SK-N-SH (cell line): ENCODE results near the gene SBF2. TPM values are rescaled to one million over a fixed set of nuclear protein-coding genes. Genes with fewer than 3 reads are reported as not detected.

Experiments
- CTCF ChIA-PET: fragments of 300-600, 350-600 bp; formaldehyde crosslinking; extraction: SDS; loops from one replicate; lab custom pipeline; 2021; lab: Yijun Ruan, JAX
- POLR2A ChIA-PET: fragments of 350-600 bp; sonication (Branson Sonifier 250); formaldehyde crosslinking; extraction: SDS; loops from one replicate; lab custom pipeline; 2020; ENCODE audit warnings: antibody characterized with exemption, inconsistent platforms; lab: Yijun Ruan, JAX
- DNase-seq: peaks from one replicate; pipeline ENCODE4 v3.0.0; 2012
- H2AFZ ChIP-seq: fragments of 200-600 bp; sonication (generic); 2 replicates; pipeline ENCODE4 v1.8.1; 2016; ENCODE audit warnings: antibody characterized with exemption, mild to moderate bottlenecking, low read depth
- H3F3A ChIP-seq: fragments of 200-600 bp; sonication (generic); replicated peaks from 2 replicates; pipeline ENCODE3; 2016; ENCODE audit warnings: antibody characterized with exemption, mild to moderate bottlenecking; ENCODE audit not compliant: insufficient read depth
- H3K27ac ChIP-seq, 2 experiments: fragments of 200-500 bp in 1 of 2; fragments of 200-600 bp in 1 of 2; sonication (Bioruptor generic) in 1 of 2; sonication (generic), shearing (Covaris generic) in 1 of 2; 2 replicates each; pipeline versions ENCODE4 v1.5.1 to v1.6.1; 2014 to 2016; ENCODE audit warnings: low read depth in 2 of 2, inconsistent platforms in 1 of 2, low read length in 1 of 2, mild to moderate bottlenecking in 1 of 2, mixed read lengths in 1 of 2
- H3K27me3 ChIP-seq: fragments of 200-600 bp; sonication (generic), shearing (Covaris generic); 2 replicates; pipeline ENCODE4 v1.6.1; 2016; ENCODE audit warnings: mixed run types; ENCODE audit not compliant: insufficient read depth
- H3K36me3 ChIP-seq, 2 experiments: fragments of 200-500 bp in 1 of 2; fragments of 200-600 bp in 1 of 2; sonication (Bioruptor generic) in 1 of 2; sonication (generic) in 1 of 2; replicated peaks in 1 of 2; 2 replicates each; pipeline versions ENCODE3 to v1.5.1; 2014 to 2016; ENCODE audit warnings: low read length in 1 of 2, mild to moderate bottlenecking in 1 of 2; ENCODE audit not compliant: insufficient read depth in 2 of 2, control insufficient read depth in 1 of 2
- H3K4me1 ChIP-seq, 2 experiments: fragments of 200-500 bp in 1 of 2; fragments of 200-600 bp in 1 of 2; sonication (Bioruptor generic) in 1 of 2; sonication (generic), shearing (Covaris generic) in 1 of 2; 2 replicates each; pipeline versions ENCODE4 v1.5.1 to v1.6.1; 2014 to 2016; ENCODE audit warnings: low read depth in 1 of 2, low read length in 1 of 2, mixed run types in 1 of 2; ENCODE audit not compliant: insufficient read depth in 2 of 2, control insufficient read depth in 1 of 2
- H3K4me2 ChIP-seq: fragments of 200-600 bp; sonication (generic), shearing (Covaris generic); 2 replicates; pipeline ENCODE4 v1.6.1; 2017; ENCODE audit warnings: mixed run types
- H3K4me3 ChIP-seq, 2 experiments: fragments of 200-500 bp in 1 of 2; fragments of 200-600 bp in 1 of 2; sonication (Bioruptor generic) in 1 of 2; sonication (generic), shearing (Covaris generic) in 1 of 2; 2 replicates each; pipeline versions ENCODE4 v1.5.1 to v1.8.1; 2014 to 2016; ENCODE audit warnings: low read depth in 2 of 2, inconsistent platforms in 1 of 2, low read length in 1 of 2, mild to moderate bottlenecking in 1 of 2, mixed read lengths in 1 of 2, moderate library complexity in 1 of 2
- H3K79me2 ChIP-seq: fragments of 200-600 bp; sonication (generic); 2 replicates; pipeline ENCODE4 v1.8.1; 2017; ENCODE audit warnings: mild to moderate bottlenecking; ENCODE audit not compliant: insufficient read depth
- H3K9ac ChIP-seq: fragments of 200-600 bp; sonication (generic); 2 replicates; pipeline ENCODE4 v1.6.1; 2017; ENCODE audit warnings: mixed run types
- H3K9me2 ChIP-seq: fragments of 200-600 bp; sonication (generic); 2 replicates; pipeline ENCODE4 v1.6.1; 2017; ENCODE audit warnings: mixed run types
- H3K9me3 ChIP-seq: fragments of 200-600 bp; sonication (generic); 2 replicates; pipeline ENCODE4 v1.6.1; 2017; ENCODE audit warnings: mixed run types, mild to moderate bottlenecking, moderate library complexity
- H4K20me1 ChIP-seq: fragments of 200-600 bp; sonication (generic); 2 replicates; pipeline ENCODE4 v1.6.1; 2017; ENCODE audit warnings: mild to moderate bottlenecking, mixed run types; ENCODE audit not compliant: insufficient read depth
- CTCF ChIP-seq: fragments of 200-600 bp; sonication (generic); IDR thresholded peaks from 2 replicates; pipeline ENCODE4 v1.6.1; 2017; ENCODE audit warnings: antibody characterized with exemption, mild to moderate bottlenecking, moderate library complexity
- ELF1 ChIP-seq: IDR thresholded peaks from 2 replicates; pipeline ENCODE4 v1.4.0; 2012
- EP300 ChIP-seq, 2 experiments: IDR thresholded peaks; 2 replicates each; pipeline versions ENCODE4 v1.4.0 to v1.6.1; 2012; ENCODE audit warnings: borderline replicate concordance in 1 of 2, low read depth in 1 of 2, low read length in 1 of 2
- FOSL2 ChIP-seq: IDR thresholded peaks from 2 replicates; pipeline ENCODE4 v1.4.0; 2012; ENCODE audit warnings: low read depth, mild to moderate bottlenecking, moderate library complexity, borderline replicate concordance
- FOXJ3 ChIP-seq: sonication (generic); formaldehyde crosslinking; IDR thresholded peaks from 2 replicates; pipeline ENCODE4 v1.5.1; 2020; ENCODE audit warnings: mild to moderate bottlenecking, missing genetic modification reagents
- FOXM1 ChIP-seq: IDR thresholded peaks from 2 replicates; pipeline ENCODE4 v1.4.0; 2012; ENCODE audit warnings: low read depth, mild to moderate bottlenecking
- GABPA ChIP-seq: IDR thresholded peaks from 2 replicates; pipeline ENCODE4 v1.4.0; 2012; ENCODE audit warnings: low read depth, mild to moderate bottlenecking
- GATA2 ChIP-seq: sonication (generic); formaldehyde crosslinking; IDR thresholded peaks from 2 replicates; pipeline ENCODE4 v1.5.0; 2020; ENCODE audit warnings: mild to moderate bottlenecking, missing genetic modification reagents
- IRF3 ChIP-seq: fragments of 150-350 bp; IDR thresholded peaks from 2 replicates; pipeline ENCODE4 v1.6.1; 2016; ENCODE audit warnings: mild to moderate bottlenecking, low read depth, low read length
- JUND ChIP-seq: IDR thresholded peaks from 2 replicates; pipeline ENCODE4 v1.4.0; 2012
- MAX ChIP-seq: IDR thresholded peaks from 2 replicates; pipeline ENCODE4 v1.4.0; 2012; ENCODE audit warnings: low read depth
- MEF2A ChIP-seq: IDR thresholded peaks from 2 replicates; pipeline ENCODE4 v1.4.0; 2012; ENCODE audit warnings: low read depth, borderline replicate concordance
- MXI1 ChIP-seq: IDR thresholded peaks from 2 replicates; pipeline ENCODE4 v1.6.1; 2012; ENCODE audit warnings: mild to moderate bottlenecking, low read depth, low read length, improper control_type of control experiment
- NFIC ChIP-seq: IDR thresholded peaks from 2 replicates; pipeline ENCODE4 v1.4.0; 2012; ENCODE audit warnings: borderline replicate concordance
- NRF1 ChIP-seq: IDR thresholded peaks from 2 replicates; pipeline ENCODE4 v1.6.1; 2012; ENCODE audit warnings: low read depth, mild to moderate bottlenecking, low read length
- PBX3 ChIP-seq: IDR thresholded peaks from 2 replicates; pipeline ENCODE4; 2012
- RFX5 ChIP-seq: IDR thresholded peaks from 2 replicates; pipeline ENCODE4 v1.6.1; 2012; ENCODE audit warnings: mild to moderate bottlenecking, improper control_type of control experiment, low read length
- RXRA ChIP-seq: IDR thresholded peaks from 2 replicates; pipeline ENCODE4 v1.4.0; 2012; ENCODE audit warnings: low read depth, mild to moderate bottlenecking, borderline replicate concordance
- SIN3A ChIP-seq: IDR thresholded peaks from 2 replicates; pipeline ENCODE4 v1.6.1; 2012; ENCODE audit warnings: low read depth, mild to moderate bottlenecking, low read length, moderate library complexity, borderline replicate concordance
- TAF1 ChIP-seq: IDR thresholded peaks from 2 replicates; pipeline ENCODE4 v1.6.1; 2012; ENCODE audit warnings: low read depth, mild to moderate bottlenecking, low read length, moderate library complexity, borderline replicate concordance
- TCF12 ChIP-seq: IDR thresholded peaks from 2 replicates; pipeline ENCODE4 v1.4.0; 2012
- TEAD4 ChIP-seq: IDR thresholded peaks from 2 replicates; pipeline ENCODE4 v1.4.0; 2012; ENCODE audit warnings: mild to moderate bottlenecking, borderline replicate concordance; ENCODE audit not compliant: insufficient read depth
- ZBTB33 ChIP-seq: IDR thresholded peaks from 2 replicates; pipeline ENCODE4 v1.4.0; 2012; ENCODE audit warnings: low read depth, borderline replicate concordance
- WGBS: methylation state at CpG from one replicate; pipeline ENCODE4 v1.1.6; 2017; ENCODE audit warnings: low lambda C conversion rate; 5-methylcytosine and 5-hydroxymethylcytosine counted together
- polyA plus RNA-seq, 3 experiments: library from polyadenylated mRNA; depleted of rRNA; stranded (reverse); fragments of >200 nt; gene quantifications; 2 replicates each; pipeline ENCODE4 v1.2.3, GENCODE V29; 2012

The SBF2 gene
- polyA plus RNA-seq, 1 of the 3 experiments (the other 2 are of a cell fraction), result 23.0 TPM

- peaks cover 8% of the 10 kb centered on the region for H3F3A ChIP-seq
- H3K9me2 ChIP-seq, result no peaks in the 10 kb centered on the region
- no peak for DNase-seq
- no peaks in the 10 kb centered on the region for H3K9me3 ChIP-seq
- ChIA-PET CTCF (interaction anchor here (1.1 to 2.9 kb wide), 2 partner anchors 32 to 518 kb away, joined by 3 to 8 read pairs; no protein-coding TSS in a partner anchor), POLR2A (no interaction called here)
- no peaks in the 10 kb centered on the region for H3K27me3 ChIP-seq
- 93% methylated on average over 3 of the region's 3 CpGs for WGBS
- H3K36me3 ChIP-seq, result peaks cover 13 to 35% of the 10 kb centered on the region in 2 experiments
- no peak overlapping the region for H3K4me3 ChIP-seq
- no peak overlapping the region for H3K4me2 ChIP-seq
- H4K20me1 ChIP-seq, result no peaks in the 10 kb centered on the region
- peaks cover 7 to 12% of the 10 kb centered on the region in 2 experiments; a peak in 2 of 4 replicates for H3K4me1 ChIP-seq
- no peak overlapping the region for H3K27ac ChIP-seq
- H2AFZ ChIP-seq, result no peak overlapping the region
- TF ChIP-seq SIN3A, result no peak
- TF ChIP-seq FOXJ3 (CRISPR knock-in tag), result no peak
- TF ChIP-seq NRF1, result no peak
- TF ChIP-seq EP300 (IDR thresholded peaks at IDR 0.05; ENCODE audit: borderline replicate concordance in 1 of 2, low read depth in 1 of 2, low read length in 1 of 2), result no peak
- no peak for TF ChIP-seq FOXM1
- no peak for TF ChIP-seq MEF2A
- TF ChIP-seq TAF1, result no peak
- no peak for TF ChIP-seq MXI1
- TF ChIP-seq NFIC, result no peak
- TF ChIP-seq IRF3, result no peak
- TF ChIP-seq GABPA, result no peak
- TF ChIP-seq FOSL2, result no peak
- TF ChIP-seq TCF12, result no peak
- TF ChIP-seq JUND, result no peak
- TF ChIP-seq RFX5, result no peak
- no peaks in the 10 kb centered on the region for H3K79me2 ChIP-seq
- H3K9ac ChIP-seq, result no peak overlapping the region
Observed at GRCh38 chr11:9789910-9790309, 504.1 kb downstream of the SBF2 start.

- Histone ChIP-seq H4K20me1 (no peaks in the 10 kb centered on the region), H3K4me1 (peaks cover 7 to 15% of the 10 kb centered on the region in 2 experiments; a peak in 2 of 4 replicates), H3F3A (peaks cover 8% of the 10 kb centered on the region), H3K27ac (peak overlapping the region; percentile 69 to 79), H2AFZ (no peak overlapping the region), H3K9me3 (no peaks in the 10 kb centered on the region), H3K4me3 (no peak overlapping the region), H3K79me2 (no peaks in the 10 kb centered on the region), H3K9me2 (no peaks in the 10 kb centered on the region), H3K27me3 (no peaks in the 10 kb centered on the region), H3K9ac (no peak overlapping the region), H3K4me2 (peak overlapping the region; percentile 12; the same call in 1 of the 2 replicates), H3K36me3 (peaks cover 29 to 37% of the 10 kb centered on the region in 2 experiments)
- 34% methylated on average over 2 of the region's 3 CpGs for WGBS
- CTCF ChIA-PET, result interaction anchor here (1.0 to 2.9 kb wide), 2 partner anchors 30 to 184 kb away, joined by 3 to 8 read pairs; no protein-coding TSS in a partner anchor
- POLR2A ChIA-PET, result no interaction called here
- no peak for DNase-seq
- TF ChIP-seq ELF1, result peak; percentile 17; the same call in 1 of the 2 replicates
- TF ChIP-seq RXRA, result peak; percentile 92
- TF ChIP-seq MEF2A, result peak; percentile 17; the same call in 1 of the 2 replicates
- 0 out of 2 replicates have a peak, but pooled peaks have one; percentile 32 for TF ChIP-seq MAX
- TF ChIP-seq FOSL2, result peak; percentile 5; the same call in 1 of the 2 replicates
- TF ChIP-seq JUND, result peak; percentile 56
- TF ChIP-seq ZBTB33, result peak; percentile 71; the same call in 1 of the 2 replicates
- no peak for TF ChIP-seq CTCF
- TF ChIP-seq TEAD4, result peak; percentile 31; the same call in 1 of the 2 replicates
- peak; percentile 99 for TF ChIP-seq TCF12
- TF ChIP-seq GATA2 (CRISPR knock-in tag), result no peak
- TF ChIP-seq PBX3, result peak; percentile 77
Observed at GRCh38 chr11:9787981-9788521, 506.0 kb downstream of the SBF2 start.
